ENCODE results near the gene ITGB5. TPM values are rescaled to one million over a fixed set of nuclear protein-coding genes. Genes with fewer than 3 reads are reported as not detected.

Gene ITGB5
- total and polyA plus RNA-seq, 2 donors = 9.6 to 16.9 TPM

DNA sequence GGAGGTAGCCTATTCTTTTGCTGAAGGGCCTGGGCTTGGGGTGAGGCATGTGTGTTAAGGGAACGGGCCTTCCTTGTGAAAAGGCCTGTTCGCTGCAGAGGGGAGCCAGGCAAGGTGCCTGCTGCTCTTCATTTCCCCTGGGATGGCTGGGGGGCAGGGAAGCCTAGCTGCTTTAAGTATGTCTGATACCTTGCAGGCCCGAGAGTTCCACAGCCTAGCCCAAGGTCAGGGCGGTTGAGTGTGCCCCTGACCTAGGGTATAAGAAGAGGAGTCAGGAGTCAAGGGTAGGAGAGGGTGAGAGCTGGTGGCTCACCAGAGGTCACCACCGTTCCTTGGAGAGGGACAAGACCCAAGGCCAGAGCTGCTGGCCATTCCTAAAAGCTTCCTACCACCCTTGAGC lies 110.3 kb downstream of the ITGB5 start:
- peaks cover 0 to 11% of the 10 kb centered on the region in 2 donors for H3K27me3 ChIP-seq (ENCODE audit: control insufficient read depth in 2 of 2, insufficient read depth in 1 of 2, low read length in 1 of 2)
- no peak overlapping the region for H3K4me3 ChIP-seq (ENCODE audit: low read length in 2 of 2)
- 97% methylated on average over 5 of the region's 5 CpGs for WGBS
- no peak overlapping the region for H3K27ac ChIP-seq (ENCODE audit: low read depth in 1 of 2, low read length in 1 of 2)
- H3K4me1 ChIP-seq (ENCODE audit: control insufficient read depth in 2 of 2, insufficient read depth in 2 of 2, low read length in 2 of 2) = peaks cover 5 to 20% of the 10 kb centered on the region in 2 donors
- DNase-seq (ENCODE audit: low read depth in 6 of 9, low spot score in 9 of 9) = no peak
- H3K9me3 ChIP-seq (ENCODE audit: control insufficient read depth in 2 of 2, insufficient read depth in 1 of 2, low read length in 1 of 2) = no peaks in the 10 kb centered on the region
- H3K36me3 ChIP-seq (ENCODE audit: control insufficient read depth in 2 of 2, insufficient read depth in 2 of 2, low read length in 1 of 2) = no peaks in the 10 kb centered on the region

DNA sequence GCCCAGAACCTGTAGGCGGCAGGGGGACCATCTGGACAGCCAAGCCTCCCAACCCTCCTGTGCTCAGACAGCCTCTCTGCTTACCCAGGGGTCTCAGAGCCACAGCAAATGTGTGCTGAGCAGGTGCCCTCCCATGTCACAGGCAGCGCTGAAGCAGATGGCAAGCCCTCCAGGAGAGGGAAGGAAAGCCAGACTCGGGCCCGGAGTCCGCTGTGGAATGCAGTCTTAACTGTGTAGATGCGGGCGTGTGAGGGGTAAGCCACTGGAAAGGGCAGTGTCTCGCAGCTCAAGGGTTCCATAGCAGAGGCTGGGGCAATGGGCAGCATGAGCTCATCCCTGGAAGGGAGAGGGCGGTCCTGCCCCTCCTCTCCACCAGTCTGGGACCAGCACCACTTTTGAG lies 111.3 kb downstream of the ITGB5 start:
- Histone ChIP-seq H3K9me3 (ENCODE audit: control insufficient read depth in 2 of 2, insufficient read depth in 1 of 2, low read length in 1 of 2) (no peaks in the 10 kb centered on the region), H3K4me3 (ENCODE audit: low read length in 2 of 2) (no peak overlapping the region), H3K27me3 (ENCODE audit: control insufficient read depth in 2 of 2, insufficient read depth in 1 of 2, low read length in 1 of 2) (peaks cover 0 to 12% of the 10 kb centered on the region in 2 donors), H3K36me3 (ENCODE audit: control insufficient read depth in 2 of 2, insufficient read depth in 2 of 2, low read length in 1 of 2) (no peaks in the 10 kb centered on the region), H3K4me1 (ENCODE audit: control insufficient read depth in 2 of 2, insufficient read depth in 2 of 2, low read length in 2 of 2) (peaks cover 2 to 12% of the 10 kb centered on the region in 2 donors), H3K27ac (ENCODE audit: low read depth in 1 of 2, low read length in 1 of 2) (no peak overlapping the region)
- 96% methylated on average over 9 of the region's 9 CpGs for WGBS
- no peak for DNase-seq (ENCODE audit: low read depth in 6 of 9, low spot score in 9 of 9)

DNA sequence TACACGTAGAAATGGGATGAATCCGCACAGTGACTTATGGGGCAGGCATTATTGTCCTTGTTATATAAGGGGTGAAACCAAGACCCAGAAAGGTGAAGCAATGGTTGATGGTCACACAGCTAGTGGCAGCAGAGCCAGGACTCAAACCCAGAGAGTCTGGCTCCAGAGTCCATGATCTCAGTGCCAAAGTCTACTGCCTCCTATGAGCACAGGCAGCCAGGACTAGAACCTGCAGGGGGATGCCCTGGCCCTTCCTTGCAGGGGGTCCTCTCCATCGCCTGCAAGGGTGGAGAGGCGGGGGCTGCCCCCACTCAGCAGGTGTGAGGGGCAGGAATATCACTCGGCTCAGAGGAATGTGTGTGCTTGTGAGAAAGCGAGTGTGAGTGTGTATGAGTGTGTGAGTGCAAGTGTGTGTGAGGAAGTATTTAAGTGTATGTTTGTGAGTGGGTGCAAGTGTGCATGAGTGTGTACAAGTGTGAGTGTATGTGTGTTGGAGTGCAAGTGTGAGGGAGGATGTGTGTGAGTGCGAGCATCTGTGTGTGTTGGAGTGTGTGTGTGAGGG lies 112.2 kb downstream of the ITGB5 start:
- 90% methylated on average over 7 of the region's 7 CpGs for WGBS
- Histone ChIP-seq H3K9me3 (ENCODE audit: control insufficient read depth in 2 of 2, insufficient read depth in 1 of 2, low read length in 1 of 2) (no peaks in the 10 kb centered on the region), H3K4me1 (ENCODE audit: control insufficient read depth in 2 of 2, insufficient read depth in 2 of 2, low read length in 2 of 2) (peaks cover 0 to 3% of the 10 kb centered on the region in 2 donors), H3K4me3 (ENCODE audit: low read length in 2 of 2) (no peak overlapping the region), H3K27ac (ENCODE audit: low read depth in 1 of 2, low read length in 1 of 2) (no peak overlapping the region), H3K36me3 (ENCODE audit: control insufficient read depth in 2 of 2, insufficient read depth in 2 of 2, low read length in 1 of 2) (no peaks in the 10 kb centered on the region), H3K27me3 (ENCODE audit: control insufficient read depth in 2 of 2, insufficient read depth in 1 of 2, low read length in 1 of 2) (peaks cover 0 to 14% of the 10 kb centered on the region in 2 donors)
- DNase-seq (ENCODE audit: low read depth in 6 of 9, low spot score in 9 of 9) = no peak

DNA sequence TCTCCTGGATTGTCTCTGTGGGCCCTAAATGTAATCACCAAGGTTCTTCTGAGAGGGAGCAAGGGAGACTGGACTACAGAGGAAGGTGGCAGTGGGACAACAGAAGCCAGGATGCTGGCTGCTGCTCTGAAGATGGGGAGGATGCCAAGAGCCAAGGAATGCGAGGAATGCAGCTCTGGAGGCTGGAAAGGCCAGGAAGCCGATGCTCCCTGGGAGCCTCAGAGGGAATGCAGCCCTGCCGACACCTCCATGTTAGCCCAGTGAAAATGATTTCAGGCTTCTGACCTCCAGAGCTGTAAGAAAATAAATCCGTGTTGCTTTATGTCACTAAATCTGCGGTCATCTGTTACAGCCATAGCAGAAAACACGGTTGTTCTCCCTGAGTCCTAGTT lies 112.8 kb downstream of the ITGB5 start:
- 95% methylated on average over 6 of the region's 6 CpGs for WGBS
- H3K9me3 ChIP-seq (ENCODE audit: control insufficient read depth in 2 of 2, insufficient read depth in 1 of 2, low read length in 1 of 2) = no peaks in the 10 kb centered on the region
- no peak overlapping the region for H3K27ac ChIP-seq (ENCODE audit: low read depth in 1 of 2, low read length in 1 of 2)
- H3K36me3 ChIP-seq (ENCODE audit: control insufficient read depth in 2 of 2, insufficient read depth in 2 of 2, low read length in 1 of 2) = no peaks in the 10 kb centered on the region
- peaks cover 0 to 16% of the 10 kb centered on the region in 2 donors for H3K27me3 ChIP-seq (ENCODE audit: control insufficient read depth in 2 of 2, insufficient read depth in 1 of 2, low read length in 1 of 2)
- no peak overlapping the region for H3K4me3 ChIP-seq (ENCODE audit: low read length in 2 of 2)
- peaks cover 0 to 3% of the 10 kb centered on the region in 2 donors for H3K4me1 ChIP-seq (ENCODE audit: control insufficient read depth in 2 of 2, insufficient read depth in 2 of 2, low read length in 2 of 2)
- no peak for DNase-seq (ENCODE audit: low read depth in 6 of 9, low spot score in 9 of 9)

DNA sequence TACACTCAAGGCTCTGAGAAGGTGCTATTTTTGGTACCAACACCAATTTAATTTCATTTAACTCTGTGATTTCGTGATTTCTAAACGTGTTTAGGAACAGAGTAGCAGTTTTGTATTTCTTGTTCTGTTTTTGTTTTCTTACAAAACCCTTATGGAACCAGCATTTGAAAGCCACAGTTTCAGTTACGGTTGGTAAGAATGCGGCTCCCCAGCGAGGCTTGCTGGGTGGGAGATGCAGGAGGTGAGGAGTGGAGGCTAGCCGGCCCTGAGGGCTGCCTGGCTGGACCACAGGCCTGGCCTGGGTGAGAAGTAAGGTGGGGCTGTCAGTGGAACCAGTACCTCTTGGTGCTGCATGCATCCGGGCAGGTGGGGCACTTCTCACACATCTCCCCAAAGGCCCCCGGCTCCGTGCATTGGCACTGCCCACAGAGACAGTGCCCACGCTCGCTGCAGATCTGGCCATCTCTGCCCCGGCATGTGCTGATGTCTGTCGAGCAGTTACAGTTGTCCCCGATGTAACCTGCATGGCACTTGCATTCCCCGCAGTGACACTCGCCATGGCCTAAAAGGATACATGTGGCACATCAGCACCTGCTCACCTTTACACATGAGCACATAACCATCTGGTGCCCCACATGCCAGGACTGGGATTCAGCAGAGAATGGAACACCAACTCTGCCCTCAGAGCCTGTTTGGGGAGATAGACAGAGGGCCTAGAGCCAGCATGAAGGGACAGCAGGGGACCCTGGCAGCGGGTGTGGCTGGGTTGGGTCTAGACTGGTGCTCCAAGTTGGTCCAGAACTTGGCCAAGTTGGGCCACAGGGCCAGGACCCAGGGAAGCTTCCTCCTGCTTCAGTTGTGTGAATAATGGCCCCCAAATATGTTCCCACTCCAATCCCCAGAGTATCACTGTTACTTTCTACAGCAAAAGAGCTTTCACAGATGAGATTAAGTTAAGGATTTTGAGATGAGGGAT lies 113.5 kb downstream of the ITGB5 start:
- WGBS = 97% methylated on average over 17 of the region's 17 CpGs
- Histone ChIP-seq H3K27ac (ENCODE audit: low read depth in 1 of 2, low read length in 1 of 2) (no peak overlapping the region), H3K27me3 (ENCODE audit: control insufficient read depth in 2 of 2, insufficient read depth in 1 of 2, low read length in 1 of 2) (peaks cover 0 to 16% of the 10 kb centered on the region in 2 donors), H3K4me3 (ENCODE audit: low read length in 2 of 2) (no peak overlapping the region), H3K9me3 (ENCODE audit: control insufficient read depth in 2 of 2, insufficient read depth in 1 of 2, low read length in 1 of 2) (no peaks in the 10 kb centered on the region), H3K36me3 (ENCODE audit: control insufficient read depth in 2 of 2, insufficient read depth in 2 of 2, low read length in 1 of 2) (no peaks in the 10 kb centered on the region), H3K4me1 (ENCODE audit: control insufficient read depth in 2 of 2, insufficient read depth in 2 of 2, low read length in 2 of 2) (peaks cover 0 to 3% of the 10 kb centered on the region in 2 donors)
- DNase-seq (ENCODE audit: low read depth in 6 of 9, low spot score in 9 of 9) = no peak

DNA sequence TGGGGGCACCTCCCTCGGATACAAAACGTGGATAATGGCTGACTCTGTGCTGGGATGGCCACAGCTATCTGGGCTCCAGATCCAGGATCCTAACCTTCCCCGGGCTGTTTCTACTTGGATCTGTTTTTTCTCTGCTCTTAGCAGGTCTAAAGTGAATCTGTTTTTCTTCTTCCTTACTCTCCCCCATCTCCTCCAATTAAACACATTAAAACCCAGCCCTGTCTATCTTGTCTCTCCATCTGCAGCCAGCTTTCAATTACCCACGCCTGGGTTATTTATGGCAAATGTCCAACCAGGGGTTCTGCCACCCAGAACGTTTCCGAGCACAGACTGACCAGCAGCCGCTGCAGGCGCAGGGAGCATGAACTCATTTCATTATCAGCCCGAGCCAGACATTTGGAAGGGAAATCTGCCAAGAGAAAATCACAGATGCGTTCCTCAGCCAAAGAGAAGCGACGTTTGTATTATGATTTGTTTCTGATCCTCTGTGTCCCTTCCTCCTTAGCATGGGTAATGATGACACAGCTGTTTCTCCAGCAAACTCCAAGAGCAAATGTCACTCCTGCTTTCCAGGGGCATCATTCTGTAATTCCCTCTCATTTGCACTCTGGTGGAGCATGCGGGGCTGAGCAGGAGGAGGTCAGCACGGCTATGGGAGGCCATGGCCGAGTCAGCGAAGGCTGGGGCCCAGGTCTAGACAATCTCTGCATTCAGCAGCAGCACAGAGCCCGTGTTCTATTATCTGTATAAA lies 114.9 kb downstream of the ITGB5 start:
- H3K9me3 ChIP-seq (ENCODE audit: control insufficient read depth in 2 of 2, insufficient read depth in 1 of 2, low read length in 1 of 2) = no peaks in the 10 kb centered on the region
- no peak for DNase-seq (ENCODE audit: low read depth in 6 of 9, low spot score in 9 of 9)
- H3K36me3 ChIP-seq (ENCODE audit: control insufficient read depth in 2 of 2, insufficient read depth in 2 of 2, low read length in 1 of 2) = no peaks in the 10 kb centered on the region
- WGBS = 45% methylated on average over 17 of the region's 17 CpGs
- no peak overlapping the region for H3K4me3 ChIP-seq (ENCODE audit: low read length in 2 of 2)
- no peak overlapping the region for H3K27ac ChIP-seq (ENCODE audit: low read depth in 1 of 2, low read length in 1 of 2)
- peaks cover 0 to 16% of the 10 kb centered on the region in 2 donors for H3K27me3 ChIP-seq (ENCODE audit: control insufficient read depth in 2 of 2, insufficient read depth in 1 of 2, low read length in 1 of 2)
- H3K4me1 ChIP-seq (ENCODE audit: control insufficient read depth in 2 of 2, insufficient read depth in 2 of 2, low read length in 2 of 2) = peaks cover 0 to 3% of the 10 kb centered on the region in 2 donors

DNA sequence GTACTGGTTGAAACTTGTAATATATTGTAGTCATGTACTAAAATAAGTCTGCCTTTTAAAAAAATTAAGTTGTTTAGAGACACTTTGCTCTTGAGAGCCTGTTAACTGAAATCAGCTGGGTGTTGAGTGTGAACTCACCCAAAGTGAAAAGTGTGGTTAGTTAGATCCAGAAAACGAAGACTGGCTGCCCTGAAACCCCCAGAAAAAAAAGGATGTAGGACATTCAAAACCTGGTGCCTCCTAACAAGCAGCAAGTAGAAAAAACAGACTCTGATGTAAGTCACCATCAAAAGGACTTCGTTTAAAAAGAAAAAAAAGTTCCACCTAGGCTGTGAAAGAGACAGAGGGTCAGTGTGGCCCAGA lies 116.1 kb downstream of the ITGB5 start:
- Histone ChIP-seq H3K27ac (ENCODE audit: low read depth in 1 of 2, low read length in 1 of 2) (no peak overlapping the region), H3K36me3 (ENCODE audit: control insufficient read depth in 2 of 2, insufficient read depth in 2 of 2, low read length in 1 of 2) (no peaks in the 10 kb centered on the region)
- 76% methylated on average over 2 of the region's 2 CpGs for WGBS

DNA sequence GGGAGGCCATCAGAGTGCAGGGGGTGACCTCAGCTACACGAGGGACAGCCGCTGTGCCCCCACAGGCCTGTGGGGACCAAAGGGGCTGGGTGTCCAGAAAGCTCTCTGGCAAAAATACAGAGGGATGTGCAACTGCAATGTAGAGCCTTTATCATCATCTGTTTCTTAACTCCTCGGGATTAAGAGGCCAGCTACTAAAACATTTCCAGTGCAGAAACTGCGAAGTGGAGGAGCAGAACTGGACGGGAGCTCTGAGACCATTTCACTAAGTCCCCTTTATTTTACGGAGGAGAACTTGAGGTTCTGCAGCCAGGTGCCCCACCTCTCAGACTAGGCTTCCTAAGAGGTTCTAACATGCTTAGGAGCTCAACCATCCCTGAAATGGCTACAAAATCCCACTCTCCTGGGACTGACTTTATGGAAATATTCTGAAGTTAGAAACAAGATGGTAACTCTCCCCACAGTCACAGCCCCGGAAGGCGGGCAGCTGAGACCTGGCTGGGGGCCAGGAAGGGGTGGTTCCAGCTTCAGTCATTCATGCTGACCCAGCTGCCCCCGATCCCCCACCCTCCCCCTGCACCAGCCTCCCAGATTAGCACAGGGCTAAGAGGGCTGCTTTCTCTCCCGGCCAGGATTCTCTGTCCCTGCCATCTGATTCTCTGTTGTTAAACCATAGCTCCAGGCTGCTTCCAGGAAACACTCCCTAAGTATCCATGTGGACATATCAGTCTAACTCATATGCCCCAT lies 116.7 kb downstream of the ITGB5 start:
- peaks cover 0 to 16% of the 10 kb centered on the region in 2 donors for H3K27me3 ChIP-seq (ENCODE audit: control insufficient read depth in 2 of 2, insufficient read depth in 1 of 2, low read length in 1 of 2)

More for the DNA sequence above, 116.1 kb downstream of the ITGB5 start:
- no peak for DNase-seq (ENCODE audit: low read depth in 6 of 9, low spot score in 9 of 9)
- no peaks in the 10 kb centered on the region for H3K9me3 ChIP-seq (ENCODE audit: control insufficient read depth in 2 of 2, insufficient read depth in 1 of 2, low read length in 1 of 2)
- no peak overlapping the region for H3K4me3 ChIP-seq (ENCODE audit: low read length in 2 of 2)
- peaks cover 0 to 3% of the 10 kb centered on the region in 2 donors for H3K4me1 ChIP-seq (ENCODE audit: control insufficient read depth in 2 of 2, insufficient read depth in 2 of 2, low read length in 2 of 2)
- H3K27me3 ChIP-seq (ENCODE audit: control insufficient read depth in 2 of 2, insufficient read depth in 1 of 2, low read length in 1 of 2) = peaks cover 0 to 16% of the 10 kb centered on the region in 2 donors

More for the DNA sequence above, 116.7 kb downstream of the ITGB5 start:
- no peak for DNase-seq (ENCODE audit: low read depth in 6 of 9, low spot score in 9 of 9)
- Histone ChIP-seq H3K4me1 (ENCODE audit: control insufficient read depth in 2 of 2, insufficient read depth in 2 of 2, low read length in 2 of 2) (peaks cover 0 to 3% of the 10 kb centered on the region in 2 donors), H3K27ac (ENCODE audit: low read depth in 1 of 2, low read length in 1 of 2) (no peak overlapping the region), H3K9me3 (ENCODE audit: control insufficient read depth in 2 of 2, insufficient read depth in 1 of 2, low read length in 1 of 2) (no peaks in the 10 kb centered on the region), H3K4me3 (ENCODE audit: low read length in 2 of 2) (no peak overlapping the region), H3K36me3 (ENCODE audit: control insufficient read depth in 2 of 2, insufficient read depth in 2 of 2, low read length in 1 of 2) (no peaks in the 10 kb centered on the region)
- WGBS = 89% methylated on average over 10 of the region's 10 CpGs

All from thymus (tissue), 11 donors.